Keratinocyte (primary cell): ENCODE measurements around the gene RPL32. TPM values are rescaled to one million over a fixed set of nuclear protein-coding genes. Genes with fewer than 3 reads are reported as not detected.

Experiments used
- DNase-seq: peaks from one replicate; pipeline ENCODE4 v3.0.0-alpha.2; 2011; ENCODE audit warnings: low read depth, missing footprints, low spot score
- FAIRE-seq: peaks from 2 replicates; lab custom pipeline; 2011; peaks lifted over from hg19 to GRCh38; lab: Jason Lieb, UNC
- H2AFZ ChIP-seq: 2 replicates; pipeline ENCODE4 v1.6.0; 2012; ENCODE audit warnings: low read length, control low read depth, inconsistent platforms; ENCODE audit not compliant: control insufficient read depth
- H3K27ac ChIP-seq: 2 replicates; pipeline ENCODE4 v1.5.1; 2011; ENCODE audit warnings: low read length; ENCODE audit not compliant: control insufficient read depth, insufficient read depth
- H3K27me3 ChIP-seq: 3 replicates; pipeline ENCODE4 v1.6.0; 2011; ENCODE audit warnings: low read length; ENCODE audit not compliant: control insufficient read depth, insufficient read depth; ENCODE audit errors: extremely low read depth
- H3K36me3 ChIP-seq, 2 experiments: 2 replicates in 1 of 2; 3 replicates in 1 of 2; pipeline ENCODE4 v1.5.1; 2011; ENCODE audit warnings: low read length in 2 of 2, mild to moderate bottlenecking in 1 of 2; ENCODE audit not compliant: control insufficient read depth in 2 of 2, insufficient read depth in 2 of 2; ENCODE audit errors: extremely low read depth in 1 of 2
- H3K4me1 ChIP-seq: 3 replicates; pipeline ENCODE4 v1.5.1; 2011; ENCODE audit warnings: low read length; ENCODE audit not compliant: control insufficient read depth, insufficient read depth; ENCODE audit errors: extremely low read depth
- H3K4me2 ChIP-seq: 3 replicates; pipeline ENCODE4 v1.6.0; 2011; ENCODE audit warnings: low read depth, low read length; ENCODE audit not compliant: control insufficient read depth, insufficient read depth; ENCODE audit errors: extremely low read depth
- H3K4me3 ChIP-seq, 3 experiments: fragments of 200-600 bp in 1 of 3; sonication (generic) in 1 of 3; 2 replicates in 2 of 3; 3 replicates in 1 of 3; pipeline ENCODE4 v1.5.1; 2011 to 2016; ENCODE audit warnings: low read length in 3 of 3, mild to moderate bottlenecking in 3 of 3, control low read depth in 2 of 3, inconsistent platforms in 1 of 3, low read depth in 1 of 3, mixed read lengths in 1 of 3, mixed run types in 1 of 3, moderate library complexity in 1 of 3; ENCODE audit not compliant: control insufficient read depth in 2 of 3, insufficient read depth in 2 of 3; ENCODE audit errors: extremely low read depth in 1 of 3
- H3K79me2 ChIP-seq: 2 replicates; pipeline ENCODE4 v1.6.0; 2012; ENCODE audit warnings: low read length; ENCODE audit not compliant: control insufficient read depth, insufficient read depth
- H3K9ac ChIP-seq: 3 replicates; pipeline ENCODE4 v1.6.0; 2011; ENCODE audit warnings: low read length; ENCODE audit not compliant: control insufficient read depth, insufficient read depth; ENCODE audit errors: extremely low read depth
- H3K9me1 ChIP-seq: 3 replicates; pipeline ENCODE4 v1.6.0; 2011; ENCODE audit warnings: low read length; ENCODE audit not compliant: control insufficient read depth, insufficient read depth; ENCODE audit errors: extremely low read depth
- H3K9me3 ChIP-seq: 2 replicates; pipeline ENCODE4 v1.5.1; 2012; ENCODE audit warnings: low read depth, low read length; ENCODE audit not compliant: control insufficient read depth
- H4K20me1 ChIP-seq: 3 replicates; pipeline ENCODE4 v1.6.0; 2011; ENCODE audit warnings: low read length; ENCODE audit not compliant: control insufficient read depth, insufficient read depth; ENCODE audit errors: extremely low read depth
- EZH2 ChIP-seq: IDR thresholded peaks from one replicate; pipeline ENCODE4 v1.6.1; 2012; ENCODE audit warnings: inconsistent platforms, mild to moderate bottlenecking, low read length, moderate library complexity
- dilution Hi-C: fragments of 300-500 bp; cut with MboI; formaldehyde crosslinking; loops from one replicate; pipeline ENCODE4 v1.7.0; 2020; ENCODE audit warnings: low sequenced_read_pairs; ENCODE audit not compliant: extremely low pct_ligation_motif_present
- polyA plus RNA-seq, 5 experiments: library from polyadenylated mRNA; depleted of rRNA in 3 of 5; stranded (reverse) in 3 of 5; stranded (forward) in 1 of 5; unstranded in 1 of 5; fragments of >200 nt; gene quantifications; 1 replicate in 1 of 5; 2 replicates in 3 of 5; 3 replicates in 1 of 5; pipeline versions ENCODE4 v1.2.1 to v1.2.3, GENCODE V29; 2011 to 2012; ENCODE audit warnings: missing spikeins in 2 of 5, low read depth in 1 of 5, low replicate concordance in 1 of 5
- TF ChIP-seq, protein P1 (sequence below), 3 experiments: IDR thresholded peaks in 1 of 3; conservative IDR thresholded peaks in 1 of 3; optimal IDR thresholded peaks in 1 of 3; 2 replicates in 2 of 3; 3 replicates in 1 of 3; pipeline versions ENCODE3 to v1.5.1; 2011; ENCODE audit warnings: low read length in 3 of 3, mild to moderate bottlenecking in 3 of 3, moderate library complexity in 2 of 3, control low read depth in 1 of 3, inconsistent platforms in 1 of 3; ENCODE audit not compliant: insufficient read depth in 2 of 3; ENCODE audit errors: extremely low read depth in 1 of 3

RPL32 gene
- polyA plus RNA-seq, 1 donor (not counting 4 experiments of a cell fraction or from before 2014, with no cell fraction given), result 2,534 TPM

DNA sequence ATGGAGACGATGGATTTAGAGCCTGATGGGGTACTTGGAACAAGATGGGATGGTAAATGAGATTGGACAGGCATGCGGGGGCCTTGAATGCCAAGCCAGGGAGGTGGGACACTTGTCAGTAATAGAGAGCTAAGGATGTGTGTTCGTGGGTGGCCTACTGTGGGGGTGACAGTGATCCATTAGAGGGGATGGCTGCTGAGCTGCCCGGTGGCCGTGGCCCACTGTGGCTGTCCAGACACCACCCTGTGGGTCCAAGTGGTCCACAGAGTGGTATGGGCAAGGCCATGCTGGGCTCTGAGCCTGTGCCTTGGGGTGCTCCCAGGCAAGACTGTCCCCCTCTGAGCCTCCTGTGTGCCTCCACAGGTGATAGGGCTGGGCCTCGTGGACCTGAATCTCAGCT is 27.4 kb downstream of the RPL32 start:
- dilution Hi-C loops, result no loop called here
- no peak overlapping the region for H3K4me2 ChIP-seq
- H2AFZ ChIP-seq, result no peak overlapping the region
- H4K20me1 ChIP-seq, result no peaks in the 10 kb centered on the region
- TF ChIP-seq, protein P1, sequence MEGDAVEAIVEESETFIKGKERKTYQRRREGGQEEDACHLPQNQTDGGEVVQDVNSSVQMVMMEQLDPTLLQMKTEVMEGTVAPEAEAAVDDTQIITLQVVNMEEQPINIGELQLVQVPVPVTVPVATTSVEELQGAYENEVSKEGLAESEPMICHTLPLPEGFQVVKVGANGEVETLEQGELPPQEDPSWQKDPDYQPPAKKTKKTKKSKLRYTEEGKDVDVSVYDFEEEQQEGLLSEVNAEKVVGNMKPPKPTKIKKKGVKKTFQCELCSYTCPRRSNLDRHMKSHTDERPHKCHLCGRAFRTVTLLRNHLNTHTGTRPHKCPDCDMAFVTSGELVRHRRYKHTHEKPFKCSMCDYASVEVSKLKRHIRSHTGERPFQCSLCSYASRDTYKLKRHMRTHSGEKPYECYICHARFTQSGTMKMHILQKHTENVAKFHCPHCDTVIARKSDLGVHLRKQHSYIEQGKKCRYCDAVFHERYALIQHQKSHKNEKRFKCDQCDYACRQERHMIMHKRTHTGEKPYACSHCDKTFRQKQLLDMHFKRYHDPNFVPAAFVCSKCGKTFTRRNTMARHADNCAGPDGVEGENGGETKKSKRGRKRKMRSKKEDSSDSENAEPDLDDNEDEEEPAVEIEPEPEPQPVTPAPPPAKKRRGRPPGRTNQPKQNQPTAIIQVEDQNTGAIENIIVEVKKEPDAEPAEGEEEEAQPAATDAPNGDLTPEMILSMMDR (optimal IDR thresholded peaks at IDR 0.05 in 1 of 3, IDR thresholded peaks at IDR 0.05 in 1 of 3, conservative IDR thresholded peaks at IDR 0.05 in 1 of 3; ENCODE audit: extremely low read depth in 1 of 3, insufficient read depth in 2 of 3, low read length in 3 of 3), result no peak
- no peak for TF ChIP-seq EZH2
- H3K4me1 ChIP-seq, result peaks cover 3% of the 10 kb centered on the region
- H3K9me3 ChIP-seq, result no peaks in the 10 kb centered on the region
- no peaks in the 10 kb centered on the region for H3K79me2 ChIP-seq
- no peak for DNase-seq
- no peaks in the 10 kb centered on the region for H3K9me1 ChIP-seq
- H3K27ac ChIP-seq, result no peak overlapping the region
- H3K4me3 ChIP-seq, result no peak overlapping the region
- no peak overlapping the region for H3K9ac ChIP-seq
- H3K36me3 ChIP-seq, result no peaks in the 10 kb centered on the region
- H3K27me3 ChIP-seq, result no peaks in the 10 kb centered on the region
- no peak for FAIRE-seq

DNA sequence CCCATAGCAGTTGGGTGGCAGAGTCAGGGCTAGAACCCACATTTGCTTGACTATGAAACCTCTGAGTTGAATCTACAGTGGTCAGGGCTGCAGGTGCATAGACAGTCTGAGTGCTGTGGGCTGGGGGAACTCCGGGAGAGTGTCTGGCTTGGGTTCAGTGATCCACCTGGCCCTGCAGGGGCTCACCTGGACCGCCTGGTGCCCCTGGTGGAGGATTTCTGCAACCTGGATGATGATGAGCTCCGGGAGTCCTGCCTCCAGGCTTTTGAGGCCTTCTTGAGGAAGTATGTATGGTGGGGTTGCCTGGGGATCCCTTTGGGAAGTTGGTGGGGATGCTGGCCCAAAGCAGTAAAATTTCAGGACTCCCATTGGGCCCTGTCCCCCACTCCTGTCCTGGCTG is 28.6 kb downstream of the RPL32 start:
- no peaks in the 10 kb centered on the region for H3K79me2 ChIP-seq
- no peaks in the 10 kb centered on the region for H3K27me3 ChIP-seq
- H3K36me3 ChIP-seq, result no peaks in the 10 kb centered on the region
- dilution Hi-C loops, result no loop called here
- no peak overlapping the region for H3K27ac ChIP-seq
- no peaks in the 10 kb centered on the region for H4K20me1 ChIP-seq
- TF ChIP-seq, protein P1 (optimal IDR thresholded peaks at IDR 0.05 in 1 of 3, IDR thresholded peaks at IDR 0.05 in 1 of 3, conservative IDR thresholded peaks at IDR 0.05 in 1 of 3; ENCODE audit: extremely low read depth in 1 of 3, insufficient read depth in 2 of 3, low read length in 3 of 3), result no peak
- FAIRE-seq (no peak), DNase-seq (no peak)
- no peak overlapping the region for H3K4me3 ChIP-seq
- H2AFZ ChIP-seq, result no peak overlapping the region
- no peak overlapping the region for H3K9ac ChIP-seq
- no peak overlapping the region for H3K4me2 ChIP-seq
- H3K9me3 ChIP-seq, result no peaks in the 10 kb centered on the region
- peaks cover 3% of the 10 kb centered on the region for H3K4me1 ChIP-seq
- H3K9me1 ChIP-seq, result no peaks in the 10 kb centered on the region
